Measurements from ENCODE around the gene MTNR1A.

GRCh38 chr4:186569533-186570192 is 14.3 kb upstream of the MTNR1A start:
- TF ChIP-seq CTCF (IDR thresholded peaks at IDR 0.05; ENCODE audit: low read depth, low read length), result no peak
- TF ChIP-seq EZH2phosphoT487 (IDR thresholded peaks at IDR 0.05; ENCODE audit: low read depth), result no peak

All from OCI-LY3 (cell line).